Mesendoderm (in vitro differentiated cells): ENCODE data around the gene PCDHB5.
"Not testable (repeated sequence)": the region's sequence is repeated elsewhere in the genome, so short reads cannot be mapped to it uniquely, and the experiment has no call there.

Experiments
- DNase-seq: peaks from one replicate; pipeline ENCODE4 v3.0.0; 2013
- H2AK5ac ChIP-seq: 2 replicates; pipeline ENCODE4 v1.6.1; 2013; ENCODE audit warnings: low read length, inconsistent platforms
- H2BK120ac ChIP-seq: 2 replicates; pipeline ENCODE4 v1.6.1; 2013; ENCODE audit warnings: low read depth, mild to moderate bottlenecking, low read length, moderate library complexity, mixed read lengths
- H2BK15ac ChIP-seq: replicated peaks from 2 replicates; pipeline ENCODE4 v1.6.1; 2013; ENCODE audit warnings: low read depth, mild to moderate bottlenecking, moderate library complexity
- H2BK5ac ChIP-seq: 2 replicates; pipeline ENCODE4 v1.6.1; 2013; ENCODE audit warnings: low read length, inconsistent platforms
- H3K18ac ChIP-seq: 2 replicates; pipeline ENCODE4 v1.6.1; 2013; ENCODE audit warnings: mild to moderate bottlenecking, low read length, mixed read lengths
- H3K23ac ChIP-seq: one replicate; pipeline ENCODE4 v1.6.1; 2013; ENCODE audit warnings: low read length
- H3K27ac ChIP-seq: 2 replicates; pipeline ENCODE4 v1.5.1; 2013; ENCODE audit warnings: low read depth, mild to moderate bottlenecking, inconsistent platforms, low read length, moderate library complexity
- H3K27me3 ChIP-seq: 2 replicates; pipeline ENCODE4 v1.6.1; 2013; ENCODE audit warnings: low read length, control low read depth, mild to moderate bottlenecking, inconsistent platforms; ENCODE audit not compliant: insufficient read depth, poor library complexity
- H3K36me3 ChIP-seq: 2 replicates; pipeline ENCODE4 v1.6.1; 2013; ENCODE audit warnings: low read length, inconsistent platforms; ENCODE audit not compliant: control insufficient read depth, insufficient read depth
- H3K4ac ChIP-seq: one replicate; pipeline ENCODE4 v1.6.1; 2013; ENCODE audit warnings: low read depth, mild to moderate bottlenecking, low read length, moderate library complexity
- H3K4me1 ChIP-seq: 2 replicates; pipeline ENCODE4 v1.6.1; 2013; ENCODE audit warnings: low read depth, low read length, inconsistent platforms; ENCODE audit not compliant: control insufficient read depth
- H3K4me2 ChIP-seq: 2 replicates; pipeline ENCODE4 v1.6.1; 2013; ENCODE audit warnings: low read length
- H3K4me3 ChIP-seq: 2 replicates; pipeline ENCODE4 v1.5.1; 2013; ENCODE audit warnings: mild to moderate bottlenecking, low read length
- H3K56ac ChIP-seq: one replicate; pipeline ENCODE4 v1.6.1; 2013; ENCODE audit warnings: low read length
- H3K79me1 ChIP-seq: 2 replicates; pipeline ENCODE4 v1.6.1; 2013; ENCODE audit warnings: low read length, inconsistent platforms
- H3K79me2 ChIP-seq: 2 replicates; pipeline ENCODE4 v1.6.1; 2013; ENCODE audit warnings: mild to moderate bottlenecking, low read length; ENCODE audit not compliant: control insufficient read depth, insufficient read depth
- H3K9ac ChIP-seq: 2 replicates; pipeline ENCODE4 v1.6.1; 2013; ENCODE audit warnings: low read length, inconsistent platforms
- H4K5ac ChIP-seq: one replicate; pipeline ENCODE4 v1.6.1; 2013; ENCODE audit warnings: low read length
- H4K8ac ChIP-seq: one replicate; pipeline ENCODE4 v1.6.1; 2013; ENCODE audit warnings: low read depth, mild to moderate bottlenecking, control low read depth, low read length, moderate library complexity
- WGBS: extraction: QIAGEN DNeasy Blood & Tissue Kit; methylation state at CpG from one replicate; pipeline ENCODE4 v1.1.7; 2013; ENCODE audit warnings: low lambda C conversion rate, missing lambda C conversion rate; ENCODE audit not compliant: insufficient coverage; ENCODE audit errors: extremely low coverage; 5-methylcytosine and 5-hydroxymethylcytosine counted together

PCDHB5 gene

DNA sequence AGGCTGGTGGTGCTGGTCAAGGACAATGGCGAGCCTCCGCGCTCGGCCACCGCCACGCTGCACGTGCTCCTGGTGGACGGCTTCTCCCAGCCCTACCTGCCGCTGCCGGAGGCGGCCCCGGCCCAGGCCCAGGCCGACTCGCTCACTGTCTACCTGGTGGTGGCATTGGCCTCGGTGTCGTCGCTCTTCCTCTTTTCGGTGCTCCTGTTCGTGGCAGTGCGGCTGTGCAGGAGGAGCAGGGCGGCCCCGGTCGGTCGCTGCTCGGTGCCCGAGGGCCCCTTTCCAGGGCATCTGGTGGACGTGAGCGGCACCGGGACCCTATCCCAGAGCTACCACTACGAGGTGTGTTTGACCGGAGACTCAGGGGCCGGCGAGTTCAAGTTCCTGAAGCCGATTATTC is 2.3 kb downstream of the PCDHB5 start:
- not testable (repeated sequence) for H3K79me2 ChIP-seq, H3K79me1 ChIP-seq, DNase-seq, H3K9ac ChIP-seq, H3K4me1 ChIP-seq, H3K23ac ChIP-seq, H2BK15ac ChIP-seq, H3K36me3 ChIP-seq, H4K5ac ChIP-seq, H2BK5ac ChIP-seq, H3K4me2 ChIP-seq, H3K27me3 ChIP-seq, H3K4me3 ChIP-seq, H4K8ac ChIP-seq, H3K56ac ChIP-seq, H2AK5ac ChIP-seq, H3K18ac ChIP-seq, H3K27ac ChIP-seq, H2BK120ac ChIP-seq, H3K4ac ChIP-seq
- WGBS: no CpG with 5 or more reads among the region's 34 CpGs

DNA sequence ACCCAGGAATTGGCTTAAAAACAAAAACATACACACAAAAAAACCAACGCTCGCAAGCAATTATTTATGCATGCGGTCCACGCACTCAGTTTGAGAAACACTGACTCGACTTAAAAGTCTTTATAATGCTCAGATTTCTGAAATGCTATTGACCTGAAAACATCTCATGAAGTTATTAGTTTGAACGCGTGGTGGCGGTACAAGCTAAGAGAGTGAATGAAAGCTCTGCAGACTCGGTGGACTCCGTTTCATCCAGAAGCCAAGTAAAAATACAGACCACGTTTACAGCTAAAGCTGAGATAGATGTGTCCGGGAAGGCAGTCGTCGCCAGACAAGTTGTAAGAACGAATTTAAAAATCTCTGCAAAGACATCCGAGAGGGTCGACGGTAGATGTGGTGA is 14.8 kb downstream of the PCDHB5 start, which contains the start of gene PCDHB6:
TSS of gene PCDHB6 (plus strand) at position 246 of the 400 bp plus-strand sequence. CDS start 201 bp downstream, outside the sequence.
- no CpG with 5 or more reads among the region's 18 CpGs for WGBS
- Histone ChIP-seq H3K4me2 (no peak within 1 kb of the TSS), H3K79me1 (no peaks in the 10 kb centered on the region), H3K18ac (no peak within 1 kb of the TSS), H3K9ac (no peak within 1 kb of the TSS), H3K56ac (no peak within 1 kb of the TSS), H4K5ac (no peak within 1 kb of the TSS), H3K27me3 (no peaks in the 10 kb centered on the region), H3K23ac (no peak within 1 kb of the TSS), H2BK5ac (no peak within 1 kb of the TSS), H3K4me1 (no peaks in the 10 kb centered on the region), H4K8ac (no peak within 1 kb of the TSS), H3K4me3 (no peak within 1 kb of the TSS), H3K27ac (no peak within 1 kb of the TSS), H2BK120ac (no peak within 1 kb of the TSS), H3K36me3 (no peaks in the 10 kb centered on the region), H3K4ac (no peak within 1 kb of the TSS), H3K79me2 (no peaks in the 10 kb centered on the region), H2BK15ac (no peak within 1 kb of the TSS), H2AK5ac (no peak within 1 kb of the TSS)
- peak; percentile 38 for DNase-seq

DNA sequence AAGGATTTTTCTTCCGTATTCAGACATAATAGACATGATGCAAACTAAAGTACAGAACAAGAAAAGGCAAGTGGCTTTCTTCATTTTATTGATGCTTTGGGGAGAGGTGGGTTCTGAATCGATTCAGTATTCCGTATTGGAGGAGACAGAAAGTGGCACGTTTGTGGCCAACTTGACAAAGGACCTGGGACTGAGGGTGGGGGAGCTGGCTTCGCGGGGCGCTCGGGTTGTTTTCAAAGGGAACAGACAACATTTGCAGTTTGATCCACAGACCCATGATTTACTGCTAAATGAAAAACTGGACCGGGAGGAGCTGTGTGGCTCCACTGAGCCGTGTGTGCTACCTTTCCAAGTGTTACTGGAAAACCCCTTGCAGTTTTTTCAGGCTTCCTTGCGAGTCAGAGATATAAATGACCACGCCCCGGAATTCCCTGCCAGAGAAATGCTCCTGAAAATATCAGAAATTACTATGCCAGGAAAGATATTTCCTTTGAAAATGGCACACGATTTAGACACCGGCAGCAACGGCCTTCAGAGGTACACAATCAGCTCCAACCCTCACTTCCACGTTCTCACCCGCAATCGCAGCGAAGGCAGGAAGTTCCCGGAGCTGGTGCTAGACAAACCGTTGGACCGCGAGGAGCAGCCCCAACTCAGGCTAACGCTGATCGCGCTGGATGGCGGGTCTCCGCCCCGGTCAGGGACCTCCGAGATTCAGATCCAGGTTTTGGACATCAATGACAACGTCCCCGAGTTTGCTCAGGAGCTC is 15.4 kb downstream of the PCDHB5 start:
- Histone ChIP-seq H3K79me2 (no peaks in the 10 kb centered on the region), H3K4me2 (no peak overlapping the region), H2BK120ac (no peak overlapping the region), H3K27ac (no peak overlapping the region), H3K79me1 (no peaks in the 10 kb centered on the region), H3K4me3 (no peak overlapping the region), H3K4ac (no peak overlapping the region), H3K27me3 (no peaks in the 10 kb centered on the region), H2BK5ac (no peak overlapping the region), H3K4me1 (no peaks in the 10 kb centered on the region), H3K23ac (no peak overlapping the region), H4K5ac (no peak overlapping the region), H3K9ac (no peak overlapping the region), H3K36me3 (no peaks in the 10 kb centered on the region), H3K18ac (no peak overlapping the region), H3K56ac (no peak overlapping the region), H2AK5ac (no peak overlapping the region), H4K8ac (no peak overlapping the region), H2BK15ac (no peak overlapping the region)
- no CpG with 5 or more reads among the region's 33 CpGs for WGBS
- DNase-seq: no peak

DNA sequence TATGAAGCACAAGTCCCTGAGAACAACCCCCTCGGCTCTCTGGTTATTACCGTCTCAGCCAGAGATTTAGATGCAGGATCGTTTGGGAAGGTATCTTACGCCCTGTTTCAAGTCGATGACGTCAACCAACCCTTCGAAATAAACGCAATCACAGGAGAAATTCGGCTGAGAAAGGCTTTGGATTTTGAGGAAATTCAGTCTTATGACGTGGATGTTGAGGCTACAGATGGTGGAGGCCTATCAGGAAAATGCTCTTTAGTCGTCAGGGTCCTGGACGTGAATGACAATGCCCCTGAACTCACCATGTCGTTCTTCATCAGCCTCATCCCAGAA is 16.0 kb downstream of the PCDHB5 start:
- no peaks in the 10 kb centered on the region for H3K79me2 ChIP-seq
- H3K4me1 ChIP-seq: no peaks in the 10 kb centered on the region
- H3K36me3 ChIP-seq: no peaks in the 10 kb centered on the region
- no peak overlapping the region for H3K23ac ChIP-seq
- no peak overlapping the region for H2BK15ac ChIP-seq
- H3K27ac ChIP-seq: no peak overlapping the region
- H3K4ac ChIP-seq: no peak overlapping the region
- no peak for DNase-seq
- H3K56ac ChIP-seq: no peak overlapping the region
- no peaks in the 10 kb centered on the region for H3K79me1 ChIP-seq
- H2BK5ac ChIP-seq: no peak overlapping the region
- no peak overlapping the region for H3K9ac ChIP-seq
- H4K8ac ChIP-seq: no peak overlapping the region
- H2AK5ac ChIP-seq: no peak overlapping the region
- H3K4me2 ChIP-seq: no peak overlapping the region
- no peaks in the 10 kb centered on the region for H3K27me3 ChIP-seq
- no peak overlapping the region for H2BK120ac ChIP-seq
- H3K4me3 ChIP-seq: no peak overlapping the region
- WGBS: no CpG with 5 or more reads among the region's 13 CpGs
- H3K18ac ChIP-seq: no peak overlapping the region
- H4K5ac ChIP-seq: no peak overlapping the region

DNA sequence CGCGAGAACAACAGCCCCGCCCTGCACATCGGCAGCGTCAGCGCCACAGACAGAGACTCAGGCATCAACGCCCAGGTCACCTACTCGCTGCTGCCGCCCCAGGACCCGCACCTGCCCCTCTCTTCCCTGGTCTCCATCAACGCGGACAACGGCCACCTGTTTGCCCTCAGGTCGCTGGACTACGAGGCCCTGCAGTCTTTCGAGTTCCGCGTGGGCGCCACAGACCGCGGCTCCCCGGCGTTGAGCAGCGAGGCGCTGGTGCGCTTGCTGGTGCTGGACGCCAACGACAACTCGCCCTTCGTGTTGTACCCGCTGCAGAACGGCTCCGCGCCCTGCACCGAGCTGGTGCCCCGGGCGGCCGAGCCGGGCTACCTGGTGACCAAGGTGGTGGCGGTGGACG is 16.6 kb downstream of the PCDHB5 start:
- not testable (repeated sequence) for H3K4ac ChIP-seq, H3K18ac ChIP-seq, H3K23ac ChIP-seq, H3K79me1 ChIP-seq, H4K5ac ChIP-seq, H3K27ac ChIP-seq, H2BK15ac ChIP-seq, H3K4me3 ChIP-seq, H3K4me2 ChIP-seq, H3K4me1 ChIP-seq, DNase-seq, H3K36me3 ChIP-seq, H3K56ac ChIP-seq, H3K9ac ChIP-seq, H2BK120ac ChIP-seq, H4K8ac ChIP-seq, H2BK5ac ChIP-seq, H2AK5ac ChIP-seq, H3K79me2 ChIP-seq, H3K27me3 ChIP-seq
- no CpG with 5 or more reads among the region's 41 CpGs for WGBS

DNA sequence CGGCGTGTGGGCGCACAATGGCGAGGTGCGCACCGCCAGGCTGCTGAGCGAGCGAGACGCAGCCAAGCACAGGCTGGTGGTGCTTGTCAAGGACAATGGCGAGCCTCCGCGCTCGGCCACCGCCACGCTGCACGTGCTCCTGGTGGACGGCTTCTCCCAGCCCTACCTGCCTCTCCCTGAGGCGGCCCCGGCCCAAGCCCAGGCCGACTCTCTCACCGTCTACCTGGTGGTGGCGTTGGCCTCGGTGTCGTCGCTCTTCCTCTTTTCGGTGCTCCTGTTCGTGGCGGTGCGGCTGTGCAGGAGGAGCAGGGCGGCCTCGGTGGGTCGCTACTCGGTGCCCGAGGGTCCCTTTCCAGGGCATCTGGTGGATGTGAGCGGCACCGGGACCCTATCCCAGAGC is 17.1 kb downstream of the PCDHB5 start:
- not testable (repeated sequence) for H3K9ac ChIP-seq, H3K23ac ChIP-seq, H3K18ac ChIP-seq, H3K36me3 ChIP-seq, H3K4me3 ChIP-seq, H3K79me1 ChIP-seq, H3K4me2 ChIP-seq, H2BK15ac ChIP-seq, H4K5ac ChIP-seq, H3K4ac ChIP-seq, H3K79me2 ChIP-seq, H3K27me3 ChIP-seq, DNase-seq, H2BK5ac ChIP-seq, H2BK120ac ChIP-seq, H3K27ac ChIP-seq, H2AK5ac ChIP-seq, H3K4me1 ChIP-seq, H3K56ac ChIP-seq, H4K8ac ChIP-seq
- no CpG with 5 or more reads among the region's 36 CpGs for WGBS
